GM12878 (cell line): ENCODE measurements around the gene TUT1. TPM values are rescaled to one million over a fixed set of nuclear protein-coding genes. Genes with fewer than 3 reads are reported as not detected.

ENCODE experiments used
- CBX5 ChIP-seq: sonication (generic); IDR thresholded peaks from 2 replicates; pipeline ENCODE4 v1.6.1; 2016; ENCODE audit warnings: low read depth, moderate library complexity, mild to moderate bottlenecking, inconsistent platforms
- CHD2 ChIP-seq: IDR thresholded peaks from 2 replicates; pipeline ENCODE4 v1.6.1; 2011; ENCODE audit warnings: low read depth, low read length, improper control_type of control experiment, borderline replicate concordance
- FOXK2 ChIP-seq: fragments of 450-650 bp; IDR thresholded peaks from 2 replicates; pipeline ENCODE4 v1.6.1; 2017; ENCODE audit warnings: mild to moderate bottlenecking, moderate library complexity
- HDGF ChIP-seq: fragments of 450-650 bp; IDR thresholded peaks from 2 replicates; pipeline ENCODE4 v1.6.1; 2016; ENCODE audit warnings: antibody characterized with exemption
- IRF4 ChIP-seq: IDR thresholded peaks from 2 replicates; pipeline ENCODE4 v1.6.1; 2011; ENCODE audit warnings: low read depth, low read length
- MEF2B ChIP-seq: fragments of 450-650 bp; IDR thresholded peaks from 2 replicates; pipeline ENCODE4 v1.6.1; 2018; ENCODE audit warnings: mild to moderate bottlenecking, moderate library complexity; ENCODE audit not compliant: partially characterized antibody, poor library complexity, severe bottlenecking
- NFXL1 ChIP-seq: fragments of 450-650 bp; IDR thresholded peaks from 2 replicates; pipeline ENCODE4 v1.6.1; 2017; ENCODE audit warnings: antibody characterized with exemption, mild to moderate bottlenecking, borderline replicate concordance
- PAX8 ChIP-seq: fragments of 450-650 bp; IDR thresholded peaks from 2 replicates; pipeline ENCODE4 v1.6.1; 2017; ENCODE audit warnings: mild to moderate bottlenecking, moderate library complexity
- POLR2AphosphoS2 ChIP-seq: IDR thresholded peaks from 2 replicates; pipeline ENCODE4 v1.6.1; 2011; ENCODE audit warnings: low read depth, mild to moderate bottlenecking, low read length, improper control_type of control experiment, moderate library complexity
- POU2F2 ChIP-seq: IDR thresholded peaks from 3 replicates; pipeline ENCODE4 v1.6.1; 2011; ENCODE audit warnings: low read depth, mild to moderate bottlenecking, low read length, borderline replicate concordance
- RELA ChIP-seq: fragments of 450-650 bp; IDR thresholded peaks from 2 replicates; pipeline ENCODE4 v1.8.0; 2014; ENCODE audit warnings: borderline replicate concordance; ENCODE audit not compliant: partially characterized antibody
- SPI1 ChIP-seq: IDR thresholded peaks from 2 replicates; pipeline ENCODE4 v1.6.1; 2011; ENCODE audit warnings: low read depth, mild to moderate bottlenecking, low read length, moderate library complexity, borderline replicate concordance; ENCODE audit not compliant: insufficient read depth
- SREBF2 ChIP-seq: IDR thresholded peaks from 2 replicates; pipeline ENCODE4 v1.6.1; 2012; ENCODE audit warnings: mild to moderate bottlenecking, low read length
- SRF ChIP-seq, 2 experiments: IDR thresholded peaks; 2 replicates each; pipeline ENCODE4 v1.6.1; 2011; ENCODE audit warnings: low read depth in 2 of 2, low read length in 2 of 2, mild to moderate bottlenecking in 1 of 2, moderate library complexity in 1 of 2
- TAF1 ChIP-seq: IDR thresholded peaks from 2 replicates; pipeline ENCODE4 v1.6.1; 2011; ENCODE audit warnings: mild to moderate bottlenecking, low read depth, low read length, borderline replicate concordance
- ZNF217 ChIP-seq: fragments of 450-650 bp; IDR thresholded peaks from 2 replicates; pipeline ENCODE4 v1.6.1; 2017; ENCODE audit warnings: antibody characterized with exemption, mild to moderate bottlenecking
- polyA plus RNA-seq, 11 experiments: library from polyadenylated mRNA; depleted of rRNA in 4 of 11; unstranded in 6 of 11; stranded (reverse) in 5 of 11; fragments of >200 nt; fragmentation: Nextera tagmentation in 4 of 11; fragmentation: Illumina TruSeq in 1 of 11; extraction: Ambion mirVana in 4 of 11; extraction: Trizol in 1 of 11; gene quantifications; 1 replicate in 1 of 11; 2 replicates in 10 of 11; pipeline versions ENCODE4 v1.2.1 to v1.2.3, GENCODE V29; 2011 to 2016; ENCODE audit warnings: inconsistent platforms in 2 of 11, missing spikeins in 2 of 11, low read depth in 1 of 11
- total RNA-seq, 4 experiments: library from RNA; depleted of rRNA in 3 of 4; stranded (reverse); fragments of >200 nt in 3 of 4; fragmentation: Illumina TruSeq in 1 of 4; extraction: Trizol in 1 of 4; gene quantifications; 2 replicates each; pipeline versions ENCODE4 v1.2.1 to v1.2.3, GENCODE V29; 2013 to 2021
- TF ChIP-seq, protein P1 (sequence below): fragments of 450-650 bp; IDR thresholded peaks from 2 replicates; pipeline ENCODE4 v1.6.1; 2018; ENCODE audit warnings: borderline replicate concordance, mild to moderate bottlenecking; ENCODE audit not compliant: partially characterized antibody
- TF ChIP-seq, protein P2 (sequence below): IDR thresholded peaks from 2 replicates; pipeline ENCODE4 v1.6.1; 2011; ENCODE audit warnings: mild to moderate bottlenecking, low read depth, low read length, moderate library complexity; ENCODE audit not compliant: insufficient replicate concordance
- TF ChIP-seq, protein P3 (sequence below), 3 experiments: IDR thresholded peaks in 2 of 3; conservative IDR thresholded peaks in 1 of 3; 2 replicates each; pipeline ENCODE4 v1.5.1; 2011; ENCODE audit warnings: low read depth in 3 of 3, low read length in 3 of 3, mild to moderate bottlenecking in 3 of 3, control low read depth in 2 of 3, moderate library complexity in 2 of 3, inconsistent platforms in 1 of 3, mixed read lengths in 1 of 3; ENCODE audit not compliant: control insufficient read depth in 2 of 3, insufficient read depth in 1 of 3; ENCODE audit errors: extremely low read depth in 1 of 3
- TF ChIP-seq, protein P4 (sequence below): IDR thresholded peaks from 2 replicates; pipeline ENCODE4 v1.6.1; 2011; ENCODE audit warnings: low read depth, low read length, improper control_type of control experiment, borderline replicate concordance

Gene TUT1
- total and polyA plus RNA-seq, 10 of the 15 experiments (the other 5 are each of a cell fraction or from before 2014, with no cell fraction given) = 1.1 to 29.9 (median 16.2) TPM

DNA sequence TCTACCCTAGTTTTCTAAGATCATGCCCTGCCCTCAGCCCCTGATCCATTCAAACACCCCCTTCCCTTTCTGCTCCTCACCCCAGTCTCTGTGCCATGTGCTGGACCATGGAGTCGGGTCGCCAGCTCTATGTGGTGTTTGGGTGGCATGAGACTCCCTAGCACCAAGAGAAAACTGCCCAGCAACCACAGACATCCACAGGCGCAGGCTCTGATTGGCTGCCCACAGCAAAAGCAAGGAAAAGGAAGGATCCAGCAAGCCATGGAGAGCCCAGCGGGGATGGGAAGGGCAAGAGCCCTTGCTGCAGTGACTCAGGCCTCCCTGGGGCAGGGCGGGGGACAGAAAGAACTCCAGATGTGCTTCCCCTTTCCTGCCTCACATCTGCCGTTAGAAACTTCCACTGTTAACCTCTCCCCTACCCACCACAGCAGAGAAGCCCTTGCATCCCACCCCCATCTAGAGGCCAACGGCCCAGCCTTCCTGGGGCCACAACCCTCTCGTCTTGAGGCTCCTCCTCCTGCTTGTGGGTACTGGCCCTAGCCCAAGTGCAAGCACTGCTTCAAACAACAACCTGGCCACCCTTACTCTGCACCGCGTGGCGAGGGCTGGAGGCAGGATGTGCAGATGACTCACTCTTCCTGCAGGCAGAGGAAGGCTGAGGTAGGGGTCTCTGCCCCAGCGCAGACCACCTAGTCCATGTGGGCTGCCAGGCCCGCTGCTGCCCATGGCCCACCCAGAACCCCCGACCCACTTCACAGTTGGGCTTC is 35.0 kb downstream of the TUT1 start (continued):
- peak; percentile 31 for TF ChIP-seq MEF2B
- no peak for TF ChIP-seq SREBF2
- TF ChIP-seq, protein P1, sequence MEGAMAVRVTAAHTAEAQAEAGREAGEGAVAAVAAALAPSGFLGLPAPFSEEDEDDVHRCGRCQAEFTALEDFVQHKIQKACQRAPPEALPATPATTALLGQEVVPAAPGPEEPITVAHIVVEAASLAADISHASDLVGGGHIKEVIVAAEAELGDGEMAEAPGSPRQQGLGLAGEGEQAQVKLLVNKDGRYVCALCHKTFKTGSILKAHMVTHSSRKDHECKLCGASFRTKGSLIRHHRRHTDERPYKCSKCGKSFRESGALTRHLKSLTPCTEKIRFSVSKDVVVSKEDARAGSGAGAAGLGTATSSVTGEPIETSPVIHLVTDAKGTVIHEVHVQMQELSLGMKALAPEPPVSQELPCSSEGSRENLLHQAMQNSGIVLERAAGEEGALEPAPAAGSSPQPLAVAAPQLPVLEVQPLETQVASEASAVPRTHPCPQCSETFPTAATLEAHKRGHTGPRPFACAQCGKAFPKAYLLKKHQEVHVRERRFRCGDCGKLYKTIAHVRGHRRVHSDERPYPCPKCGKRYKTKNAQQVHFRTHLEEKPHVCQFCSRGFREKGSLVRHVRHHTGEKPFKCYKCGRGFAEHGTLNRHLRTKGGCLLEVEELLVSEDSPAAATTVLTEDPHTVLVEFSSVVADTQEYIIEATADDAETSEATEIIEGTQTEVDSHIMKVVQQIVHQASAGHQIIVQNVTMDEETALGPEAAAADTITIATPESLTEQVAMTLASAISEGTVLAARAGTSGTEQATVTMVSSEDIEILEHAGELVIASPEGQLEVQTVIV = no peak
- TF ChIP-seq SRF (IDR thresholded peaks at IDR 0.05; ENCODE audit: low read depth in 2 of 2, low read length in 2 of 2) = no peak
- TF ChIP-seq TAF1 = no peak
- TF ChIP-seq IRF4 = no peak
- TF ChIP-seq, protein P2, sequence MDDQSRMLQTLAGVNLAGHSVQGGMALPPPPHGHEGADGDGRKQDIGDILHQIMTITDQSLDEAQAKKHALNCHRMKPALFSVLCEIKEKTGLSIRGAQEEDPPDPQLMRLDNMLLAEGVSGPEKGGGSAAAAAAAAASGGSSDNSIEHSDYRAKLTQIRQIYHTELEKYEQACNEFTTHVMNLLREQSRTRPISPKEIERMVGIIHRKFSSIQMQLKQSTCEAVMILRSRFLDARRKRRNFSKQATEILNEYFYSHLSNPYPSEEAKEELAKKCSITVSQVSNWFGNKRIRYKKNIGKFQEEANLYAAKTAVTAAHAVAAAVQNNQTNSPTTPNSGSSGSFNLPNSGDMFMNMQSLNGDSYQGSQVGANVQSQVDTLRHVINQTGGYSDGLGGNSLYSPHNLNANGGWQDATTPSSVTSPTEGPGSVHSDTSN = no peak
- TF ChIP-seq ZNF217 = no peak
- TF ChIP-seq NFXL1 = no peak
- no peak for TF ChIP-seq PAX8
- TF ChIP-seq, protein P3, sequence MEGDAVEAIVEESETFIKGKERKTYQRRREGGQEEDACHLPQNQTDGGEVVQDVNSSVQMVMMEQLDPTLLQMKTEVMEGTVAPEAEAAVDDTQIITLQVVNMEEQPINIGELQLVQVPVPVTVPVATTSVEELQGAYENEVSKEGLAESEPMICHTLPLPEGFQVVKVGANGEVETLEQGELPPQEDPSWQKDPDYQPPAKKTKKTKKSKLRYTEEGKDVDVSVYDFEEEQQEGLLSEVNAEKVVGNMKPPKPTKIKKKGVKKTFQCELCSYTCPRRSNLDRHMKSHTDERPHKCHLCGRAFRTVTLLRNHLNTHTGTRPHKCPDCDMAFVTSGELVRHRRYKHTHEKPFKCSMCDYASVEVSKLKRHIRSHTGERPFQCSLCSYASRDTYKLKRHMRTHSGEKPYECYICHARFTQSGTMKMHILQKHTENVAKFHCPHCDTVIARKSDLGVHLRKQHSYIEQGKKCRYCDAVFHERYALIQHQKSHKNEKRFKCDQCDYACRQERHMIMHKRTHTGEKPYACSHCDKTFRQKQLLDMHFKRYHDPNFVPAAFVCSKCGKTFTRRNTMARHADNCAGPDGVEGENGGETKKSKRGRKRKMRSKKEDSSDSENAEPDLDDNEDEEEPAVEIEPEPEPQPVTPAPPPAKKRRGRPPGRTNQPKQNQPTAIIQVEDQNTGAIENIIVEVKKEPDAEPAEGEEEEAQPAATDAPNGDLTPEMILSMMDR (IDR thresholded peaks at IDR 0.05 in 2 of 3, conservative IDR thresholded peaks at IDR 0.05 in 1 of 3; ENCODE audit: control insufficient read depth in 2 of 3, extremely low read depth in 1 of 3, insufficient read depth in 1 of 3, low read depth in 3 of 3, low read length in 3 of 3) = no peak
- TF ChIP-seq POU2F2 = no peak
- TF ChIP-seq FOXK2 = no peak
- TF ChIP-seq CBX5 = no peak
- no peak for TF ChIP-seq POLR2AphosphoS2
- 0 out of 2 replicates have a peak, but pooled peaks have one; percentile 60 for TF ChIP-seq HDGF
- no peak for TF ChIP-seq RELA
- no peak for TF ChIP-seq CHD2
- TF ChIP-seq, protein P4, sequence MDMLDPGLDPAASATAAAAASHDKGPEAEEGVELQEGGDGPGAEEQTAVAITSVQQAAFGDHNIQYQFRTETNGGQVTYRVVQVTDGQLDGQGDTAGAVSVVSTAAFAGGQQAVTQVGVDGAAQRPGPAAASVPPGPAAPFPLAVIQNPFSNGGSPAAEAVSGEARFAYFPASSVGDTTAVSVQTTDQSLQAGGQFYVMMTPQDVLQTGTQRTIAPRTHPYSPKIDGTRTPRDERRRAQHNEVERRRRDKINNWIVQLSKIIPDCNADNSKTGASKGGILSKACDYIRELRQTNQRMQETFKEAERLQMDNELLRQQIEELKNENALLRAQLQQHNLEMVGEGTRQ = no peak; the same call in 1 of the 2 replicates
- no peak for TF ChIP-seq SPI1
